ENCODE measurements around the gene ZC3H10. TPM values are rescaled to one million over a fixed set of nuclear protein-coding genes. Genes with fewer than 3 reads are reported as not detected.

The ZC3H10 gene
- total and polyA plus RNA-seq, 2 of the 4 experiments (the other 2 are of a cell fraction): 1.5 to 3.6 TPM

DNA sequence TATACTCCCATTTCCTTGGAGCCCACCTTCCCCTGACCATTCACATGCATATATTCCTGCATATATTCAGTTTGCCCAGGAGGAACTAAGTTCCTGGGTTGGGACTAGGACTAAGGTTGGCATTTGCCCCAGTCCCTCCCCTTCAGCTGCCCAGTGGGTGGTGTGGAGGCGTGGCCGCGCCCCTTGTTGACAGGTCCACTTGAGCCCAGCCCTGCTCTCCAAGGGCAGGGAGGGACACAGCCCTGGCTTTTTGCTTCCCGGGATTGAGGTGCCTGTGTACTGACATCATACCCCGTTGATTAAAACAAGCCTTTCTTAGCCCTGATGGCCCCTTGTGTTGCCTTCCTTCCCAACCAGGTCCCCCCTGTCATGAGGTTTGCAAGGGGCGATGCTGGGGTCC, 30.8 kb upstream of the ZC3H10 start:
- H3K4me2 ChIP-seq (ENCODE audit: low read depth, low read length): no peak overlapping the region
- dilution Hi-C loops (cut with HindIII; ENCODE audit: low sequenced_read_pairs, unreplicated experiment): no loop called here
- H2AK5ac ChIP-seq (ENCODE audit: low read depth, low read length): no peak overlapping the region
- H3K9ac ChIP-seq (ENCODE audit: low read depth, low read length): no peak overlapping the region
- H3K9me3 ChIP-seq (ENCODE audit: control insufficient read depth, insufficient read depth, low read length): no peaks in the 10 kb centered on the region
- H4K91ac ChIP-seq (ENCODE audit: insufficient read depth, low read depth, low read length): no peak overlapping the region
- no peak overlapping the region for H2BK120ac ChIP-seq (ENCODE audit: low read depth, low read length)
- no peak overlapping the region for H4K5ac ChIP-seq (ENCODE audit: low read depth, low read length)
- no peak overlapping the region for H3K4ac ChIP-seq (ENCODE audit: low read depth, low read length)
- no peak; the same call in 1 of the 2 replicates for ATAC-seq (ENCODE audit: low read depth)
- in situ Hi-C loops (cut with MboI; ENCODE audit: low sequenced_read_pairs): no loop called here
- no peak for TF ChIP-seq MAFK (IDR thresholded peaks at IDR 0.05; ENCODE audit: low read depth, low read length)
- TF ChIP-seq RFX5 (IDR thresholded peaks at IDR 0.05; ENCODE audit: low read depth, low read length): no peak
- no peak for TF ChIP-seq MAZ (IDR thresholded peaks at IDR 0.05; ENCODE audit: borderline replicate concordance, low read depth, low read length)
- H3K56ac ChIP-seq (ENCODE audit: extremely low read depth, insufficient read depth, low read length): no peak overlapping the region
- no peak overlapping the region for H2BK15ac ChIP-seq (ENCODE audit: low read depth, low read length)
- H3K27me3 ChIP-seq (ENCODE audit: control insufficient read depth, insufficient read depth, low read length): peaks cover 22% of the 10 kb centered on the region
- CTCF ChIA-PET: no interaction called here
- H4K20me1 ChIP-seq (ENCODE audit: insufficient read depth, low read length): no peaks in the 10 kb centered on the region
- no peak overlapping the region for H3K4me3 ChIP-seq (ENCODE audit: insufficient read depth, low read depth, low read length)
- POLR2A ChIA-PET (ENCODE audit: unreplicated experiment): interaction anchor here (0.9 kb wide), 1 partner anchor 17 kb away, joined by 4 read pairs; the partner anchor contains the start of gene PA2G4
- no peak overlapping the region for H3K23ac ChIP-seq (ENCODE audit: low read depth, low read length)
- H3K4me1 ChIP-seq (ENCODE audit: control insufficient read depth, insufficient read depth, low read length): no peaks in the 10 kb centered on the region
- H2BK5ac ChIP-seq (ENCODE audit: low read depth, low read length, poor library complexity, severe bottlenecking): no peak overlapping the region
- H3K18ac ChIP-seq (ENCODE audit: low read depth, low read length): no peak overlapping the region
- 100% methylated on average over 3 of the region's 6 CpGs; no CpG with 5 or more reads in 1 of the 2 experiments for WGBS, 2 experiments (ENCODE audit: extremely low coverage in 2 of 2, insufficient read length in 1 of 2)
- no peak overlapping the region for H2BK20ac ChIP-seq (ENCODE audit: low read depth, low read length)
- no peak overlapping the region for H3K27ac ChIP-seq (ENCODE audit: insufficient read depth, low read length)
- intact Hi-C loops (cut with micrococcal nuclease): no loop called here
- H3K36me3 ChIP-seq (ENCODE audit: control insufficient read depth, insufficient read depth, low read length): no peaks in the 10 kb centered on the region
- no peak overlapping the region for H2AK9ac ChIP-seq (replicated peaks; ENCODE audit: low read depth, low read length, poor library complexity)
- H4K8ac ChIP-seq (ENCODE audit: low read depth in 2 of 2, low read length in 2 of 2): no peak overlapping the region
- no TSS peak for BruUV-seq (replicated peaks)
- H2AFZ ChIP-seq (replicated peaks; ENCODE audit: low read length, poor library complexity): peak overlapping the region; percentile 32
- H3K14ac ChIP-seq (replicated peaks; ENCODE audit: low read depth, low read length): no peak overlapping the region
- H3K79me1 ChIP-seq (ENCODE audit: low read depth in 1 of 2, low read length in 2 of 2): no peaks in the 10 kb centered on the region
- H3K9me1 ChIP-seq (ENCODE audit: insufficient read depth, low read length): no peaks in the 10 kb centered on the region
- no peak for DNase-seq

Measured in IMR-90 (cell line).